ENCODE measurements around the gene DYSF.

DNA sequence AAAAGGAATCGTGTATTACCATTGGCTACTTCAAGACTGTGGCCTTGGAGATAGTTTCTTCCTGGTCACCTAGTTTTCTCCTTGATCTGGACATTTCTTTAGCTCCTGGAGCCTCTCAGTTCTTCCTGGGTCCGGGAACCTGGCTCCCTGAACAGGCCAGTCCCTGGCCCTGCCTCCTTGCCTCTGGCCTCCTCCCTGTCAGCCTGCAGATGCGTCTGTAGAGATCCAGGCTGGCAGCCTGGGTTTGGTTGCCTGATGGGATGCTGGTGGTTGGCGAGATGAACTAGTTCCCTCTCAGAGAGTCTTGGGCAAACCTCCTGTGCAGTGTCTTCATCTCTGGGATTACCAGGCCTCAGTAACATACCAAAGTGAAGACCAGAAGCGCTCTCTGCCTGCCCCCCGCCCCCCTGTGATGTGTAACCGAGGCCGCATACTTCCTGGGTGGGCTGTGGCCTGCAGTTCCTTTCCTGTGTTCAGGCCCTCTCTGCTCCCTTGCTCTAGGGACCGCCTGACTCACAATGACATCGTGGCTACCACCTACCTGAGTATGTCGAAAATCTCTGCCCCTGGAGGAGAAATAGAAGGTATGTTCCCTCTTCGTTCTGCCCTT, 85.4 kb downstream of the DYSF start:
- TF ChIP-seq, protein P1, sequence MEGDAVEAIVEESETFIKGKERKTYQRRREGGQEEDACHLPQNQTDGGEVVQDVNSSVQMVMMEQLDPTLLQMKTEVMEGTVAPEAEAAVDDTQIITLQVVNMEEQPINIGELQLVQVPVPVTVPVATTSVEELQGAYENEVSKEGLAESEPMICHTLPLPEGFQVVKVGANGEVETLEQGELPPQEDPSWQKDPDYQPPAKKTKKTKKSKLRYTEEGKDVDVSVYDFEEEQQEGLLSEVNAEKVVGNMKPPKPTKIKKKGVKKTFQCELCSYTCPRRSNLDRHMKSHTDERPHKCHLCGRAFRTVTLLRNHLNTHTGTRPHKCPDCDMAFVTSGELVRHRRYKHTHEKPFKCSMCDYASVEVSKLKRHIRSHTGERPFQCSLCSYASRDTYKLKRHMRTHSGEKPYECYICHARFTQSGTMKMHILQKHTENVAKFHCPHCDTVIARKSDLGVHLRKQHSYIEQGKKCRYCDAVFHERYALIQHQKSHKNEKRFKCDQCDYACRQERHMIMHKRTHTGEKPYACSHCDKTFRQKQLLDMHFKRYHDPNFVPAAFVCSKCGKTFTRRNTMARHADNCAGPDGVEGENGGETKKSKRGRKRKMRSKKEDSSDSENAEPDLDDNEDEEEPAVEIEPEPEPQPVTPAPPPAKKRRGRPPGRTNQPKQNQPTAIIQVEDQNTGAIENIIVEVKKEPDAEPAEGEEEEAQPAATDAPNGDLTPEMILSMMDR (IDR thresholded peaks at IDR 0.05) = no peak
- TF ChIP-seq POLR2A (IDR thresholded peaks at IDR 0.05) (no peak), EP300 (IDR thresholded peaks at IDR 0.05; ENCODE audit: low read depth) (no peak), POLR2AphosphoS5 (IDR thresholded peaks at IDR 0.05) (no peak)

All from transverse colon (tissue), 4 donors.